SK-N-SH treated with all-trans-retinoic acid at 6 μM for 48 hours (cell line): ENCODE results near the gene PEX5L.

Experiments
- ATAC-seq: fragments of 200-7000 bp; cut with Tn5 transposase; 3 replicates; pipeline ENCODE4 v1.9.1; 2020; ENCODE audit warnings: mild to moderate bottlenecking, moderate library complexity
- BACH2 ChIP-seq: fragments of 250-450 bp; sonication (Bioruptor Pico); IDR thresholded peaks from 2 replicates; pipeline ENCODE4 v1.9.0; 2021; ENCODE audit warnings: mild to moderate bottlenecking, borderline replicate concordance
- CSDC2 ChIP-seq: fragments of 250-450 bp; sonication (Bioruptor Pico); IDR thresholded peaks from 2 replicates; pipeline ENCODE4 v1.5.0; 2020; ENCODE audit warnings: mild to moderate bottlenecking, moderate library complexity
- ESRRG ChIP-seq: fragments of 250-450 bp; sonication (Bioruptor Pico); IDR thresholded peaks from 2 replicates; pipeline ENCODE4 v1.6.1; 2021; ENCODE audit warnings: mild to moderate bottlenecking
- GLIS3 ChIP-seq: fragments of 250-450 bp; sonication (Bioruptor Pico); IDR thresholded peaks from 2 replicates; pipeline ENCODE4 v1.5.0; 2020; ENCODE audit warnings: mild to moderate bottlenecking, moderate library complexity
- OSR1 ChIP-seq: fragments of 250-450 bp; sonication (Bioruptor Pico); IDR thresholded peaks from 2 replicates; pipeline ENCODE4 v1.8.0; 2022; ENCODE audit warnings: moderate library complexity, mild to moderate bottlenecking, inconsistent platforms
- RARB ChIP-seq: fragments of 250-450 bp; sonication (Bioruptor Pico); IDR thresholded peaks from 2 replicates; pipeline ENCODE4 v1.8.0; 2021; ENCODE audit warnings: mild to moderate bottlenecking, moderate library complexity
- SNAI2 ChIP-seq: fragments of 250-450 bp; sonication (Bioruptor Pico); IDR thresholded peaks from 2 replicates; pipeline ENCODE4 v1.5.0; 2020; ENCODE audit warnings: mild to moderate bottlenecking, moderate library complexity
- TCF4 ChIP-seq: fragments of 250-450 bp; sonication (Bioruptor Pico); IDR thresholded peaks from 2 replicates; pipeline ENCODE4 v1.8.0; 2021; ENCODE audit warnings: mild to moderate bottlenecking, moderate library complexity, borderline replicate concordance
- TOX ChIP-seq: fragments of 250-450 bp; sonication (Bioruptor Pico); IDR thresholded peaks from 2 replicates; pipeline ENCODE4 v1.8.0; 2021; ENCODE audit warnings: mild to moderate bottlenecking, moderate library complexity, borderline replicate concordance
- ZC3H10 ChIP-seq: fragments of 250-450 bp; sonication (Bioruptor Pico); IDR thresholded peaks from 2 replicates; pipeline ENCODE4 v1.5.1; 2021; ENCODE audit warnings: mild to moderate bottlenecking, moderate library complexity
- ZFP30 ChIP-seq: fragments of 450-650 bp; formaldehyde crosslinking; IDR thresholded peaks from 2 replicates; pipeline ENCODE4 v1.5.0; 2022; ENCODE audit warnings: mild to moderate bottlenecking, moderate library complexity
- ZNF565 ChIP-seq: fragments of 450-650 bp; formaldehyde crosslinking; conservative IDR thresholded peaks from 2 replicates; pipeline ENCODE4 v1.5.0; 2020; ENCODE audit warnings: low read depth, mild to moderate bottlenecking, moderate library complexity
- ZNF70 ChIP-seq: fragments of 450-650 bp; formaldehyde crosslinking; IDR thresholded peaks from 2 replicates; pipeline ENCODE4 v1.5.0; 2020; ENCODE audit warnings: mild to moderate bottlenecking, moderate library complexity
- ZNF8 ChIP-seq: fragments of 450-650 bp; formaldehyde crosslinking; IDR thresholded peaks from 2 replicates; pipeline ENCODE4 v1.5.0; 2020; ENCODE audit warnings: mild to moderate bottlenecking, moderate library complexity
- TF ChIP-seq, protein P1 (sequence below): fragments of 250-450 bp; sonication (Bioruptor Pico); IDR thresholded peaks from 2 replicates; pipeline ENCODE4 v1.8.0; 2021; ENCODE audit warnings: low read depth, mild to moderate bottlenecking, moderate library complexity, borderline replicate concordance
- TF ChIP-seq, protein P2 (sequence below): fragments of 250-450 bp; sonication (Bioruptor Pico); IDR thresholded peaks from 2 replicates; pipeline ENCODE4 v1.5.1; 2020; ENCODE audit warnings: low read depth, mild to moderate bottlenecking, moderate library complexity
- TF ChIP-seq, protein P3 (sequence below): fragments of 250-450 bp; sonication (Bioruptor Pico); IDR thresholded peaks from 2 replicates; pipeline ENCODE4 v1.5.1; 2021; ENCODE audit warnings: mild to moderate bottlenecking, moderate library complexity
- TF ChIP-seq, protein P4 (sequence below): fragments of 250-450 bp; sonication (Bioruptor Pico); IDR thresholded peaks from 2 replicates; pipeline ENCODE4 v1.5.0; 2020; ENCODE audit warnings: mild to moderate bottlenecking, moderate library complexity
- TF ChIP-seq, protein P5 (sequence below): fragments of 250-450 bp; sonication (Bioruptor Pico); IDR thresholded peaks from 2 replicates; pipeline ENCODE4 v1.8.0; 2020; ENCODE audit warnings: mild to moderate bottlenecking, moderate library complexity, borderline replicate concordance

The PEX5L gene

DNA sequence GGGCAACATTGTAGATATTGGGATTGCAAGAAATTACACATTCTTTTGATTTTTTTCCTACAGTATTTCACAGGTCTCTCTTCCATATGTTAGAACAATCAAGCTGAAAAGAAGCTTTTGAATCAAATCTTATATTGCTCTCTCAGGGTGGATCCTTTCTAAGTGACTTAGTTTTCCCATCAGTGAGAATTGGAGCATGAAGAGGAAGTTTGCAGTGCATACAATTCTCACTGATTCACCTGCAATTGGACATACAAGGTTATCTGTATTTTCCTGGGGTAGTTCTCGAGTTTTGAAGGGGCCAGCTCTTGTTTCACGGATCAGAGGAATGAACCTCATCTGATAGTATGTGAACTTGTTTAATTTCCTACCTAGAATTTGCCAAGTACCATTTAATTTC is 150.8 kb downstream of the PEX5L start:
- TF ChIP-seq GLIS3 (CRISPR knock-in tag) (no peak), SNAI2 (CRISPR knock-in tag) (no peak), ZNF8 (CRISPR knock-in tag) (no peak)
- TF ChIP-seq, protein P1, sequence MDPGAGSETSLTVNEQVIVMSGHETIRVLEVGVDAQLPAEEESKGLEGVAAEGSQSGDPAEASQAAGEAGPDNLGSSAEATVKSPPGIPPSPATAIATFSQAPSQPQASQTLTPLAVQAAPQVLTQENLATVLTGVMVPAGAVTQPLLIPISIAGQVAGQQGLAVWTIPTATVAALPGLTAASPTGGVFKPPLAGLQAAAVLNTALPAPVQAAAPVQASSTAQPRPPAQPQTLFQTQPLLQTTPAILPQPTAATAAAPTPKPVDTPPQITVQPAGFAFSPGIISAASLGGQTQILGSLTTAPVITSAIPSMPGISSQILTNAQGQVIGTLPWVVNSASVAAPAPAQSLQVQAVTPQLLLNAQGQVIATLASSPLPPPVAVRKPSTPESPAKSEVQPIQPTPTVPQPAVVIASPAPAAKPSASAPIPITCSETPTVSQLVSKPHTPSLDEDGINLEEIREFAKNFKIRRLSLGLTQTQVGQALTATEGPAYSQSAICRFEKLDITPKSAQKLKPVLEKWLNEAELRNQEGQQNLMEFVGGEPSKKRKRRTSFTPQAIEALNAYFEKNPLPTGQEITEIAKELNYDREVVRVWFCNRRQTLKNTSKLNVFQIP = no peak
- TF ChIP-seq, protein P2, sequence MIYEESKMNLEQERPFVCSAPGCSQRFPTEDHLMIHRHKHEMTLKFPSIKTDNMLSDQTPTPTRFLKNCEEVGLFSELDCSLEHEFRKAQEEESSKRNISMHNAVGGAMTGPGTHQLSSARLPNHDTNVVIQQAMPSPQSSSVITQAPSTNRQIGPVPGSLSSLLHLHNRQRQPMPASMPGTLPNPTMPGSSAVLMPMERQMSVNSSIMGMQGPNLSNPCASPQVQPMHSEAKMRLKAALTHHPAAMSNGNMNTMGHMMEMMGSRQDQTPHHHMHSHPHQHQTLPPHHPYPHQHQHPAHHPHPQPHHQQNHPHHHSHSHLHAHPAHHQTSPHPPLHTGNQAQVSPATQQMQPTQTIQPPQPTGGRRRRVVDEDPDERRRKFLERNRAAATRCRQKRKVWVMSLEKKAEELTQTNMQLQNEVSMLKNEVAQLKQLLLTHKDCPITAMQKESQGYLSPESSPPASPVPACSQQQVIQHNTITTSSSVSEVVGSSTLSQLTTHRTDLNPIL (CRISPR knock-in tag) = no peak
- ATAC-seq = no peak

DNA sequence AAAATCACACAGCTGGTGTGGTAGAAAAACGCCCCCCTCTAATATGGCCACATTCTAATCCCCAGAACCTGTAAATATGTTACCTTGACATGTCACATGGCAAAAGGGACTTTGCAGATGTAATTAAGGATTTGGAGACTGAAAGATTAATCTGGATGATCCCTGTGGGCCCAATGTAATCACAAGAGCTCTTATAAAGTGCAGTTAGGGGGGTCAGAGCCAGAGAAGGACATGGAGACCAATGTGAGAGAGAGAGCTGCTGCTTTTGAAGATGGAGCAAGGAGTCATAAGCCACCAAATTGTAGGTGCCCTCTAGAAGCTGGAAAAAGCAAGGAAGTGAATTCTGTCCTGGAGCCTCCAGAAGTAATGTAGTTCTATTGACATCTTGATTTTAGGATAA is 152.6 kb downstream of the PEX5L start:
- no peak for ATAC-seq
- TF ChIP-seq CSDC2 (no peak), ZFP30 (CRISPR knock-in tag) (no peak), RARB (CRISPR knock-in tag) (no peak), OSR1 (CRISPR knock-in tag) (no peak)
- TF ChIP-seq, protein P2 (CRISPR knock-in tag) = no peak

DNA sequence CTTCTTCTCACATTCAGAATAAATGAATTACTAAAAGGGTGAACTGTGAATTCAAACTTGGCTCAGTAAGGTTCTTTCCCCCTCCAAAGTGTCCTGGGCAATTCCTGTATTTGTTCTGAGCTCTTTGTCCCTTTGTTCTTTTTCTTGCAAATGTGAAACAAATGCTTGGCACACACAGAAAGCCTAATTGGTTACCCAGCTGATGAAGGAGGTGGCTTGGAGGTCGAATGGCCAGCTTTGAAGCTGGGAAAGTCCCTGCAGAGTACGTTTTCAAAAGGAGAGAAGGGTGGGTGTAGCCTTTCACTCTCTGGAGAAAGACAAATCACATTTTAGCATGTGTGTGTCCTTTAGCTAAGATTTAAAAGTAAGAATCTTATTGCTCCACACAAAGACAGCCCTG is 154.4 kb downstream of the PEX5L start:
- TF ChIP-seq RARB (CRISPR knock-in tag) (no peak), SNAI2 (CRISPR knock-in tag) (no peak), ZNF565 (CRISPR knock-in tag) (no peak)
- TF ChIP-seq, protein P2 (CRISPR knock-in tag) = no peak
- no peak for ATAC-seq

DNA sequence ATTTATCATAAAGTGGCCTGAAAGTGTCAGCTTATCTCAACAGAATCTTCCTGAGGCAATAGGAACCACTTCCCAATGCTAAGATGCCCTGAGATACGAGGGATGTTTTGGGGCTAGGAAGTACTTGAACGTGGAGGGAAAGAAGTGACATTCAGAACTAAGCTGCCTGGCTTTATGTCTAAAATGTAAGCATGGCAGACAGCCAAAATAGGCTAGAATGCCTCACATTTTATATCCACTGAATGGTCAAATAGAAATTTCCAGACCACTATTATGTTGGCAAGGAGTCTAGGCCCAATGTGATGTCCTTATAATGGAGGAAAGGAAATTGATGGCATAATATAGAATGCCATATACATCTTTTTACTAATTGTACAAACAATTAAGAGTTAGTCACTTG is 154.9 kb downstream of the PEX5L start:
- no peak for ATAC-seq
- TF ChIP-seq, protein P3, sequence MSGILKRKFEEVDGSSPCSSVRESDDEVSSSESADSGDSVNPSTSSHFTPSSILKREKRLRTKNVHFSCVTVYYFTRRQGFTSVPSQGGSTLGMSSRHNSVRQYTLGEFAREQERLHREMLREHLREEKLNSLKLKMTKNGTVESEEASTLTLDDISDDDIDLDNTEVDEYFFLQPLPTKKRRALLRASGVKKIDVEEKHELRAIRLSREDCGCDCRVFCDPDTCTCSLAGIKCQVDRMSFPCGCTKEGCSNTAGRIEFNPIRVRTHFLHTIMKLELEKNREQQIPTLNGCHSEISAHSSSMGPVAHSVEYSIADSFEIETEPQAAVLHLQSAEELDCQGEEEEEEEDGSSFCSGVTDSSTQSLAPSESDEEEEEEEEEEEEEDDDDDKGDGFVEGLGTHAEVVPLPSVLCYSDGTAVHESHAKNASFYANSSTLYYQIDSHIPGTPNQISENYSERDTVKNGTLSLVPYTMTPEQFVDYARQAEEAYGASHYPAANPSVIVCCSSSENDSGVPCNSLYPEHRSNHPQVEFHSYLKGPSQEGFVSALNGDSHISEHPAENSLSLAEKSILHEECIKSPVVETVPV (CRISPR knock-in tag) = no peak
- TF ChIP-seq ESRRG (no peak), TCF4 (CRISPR knock-in tag) (no peak), ZC3H10 (no peak), RARB (CRISPR knock-in tag) (no peak)
- TF ChIP-seq, protein P1 = no peak
- TF ChIP-seq, all 23 proteins: peak for 0

DNA sequence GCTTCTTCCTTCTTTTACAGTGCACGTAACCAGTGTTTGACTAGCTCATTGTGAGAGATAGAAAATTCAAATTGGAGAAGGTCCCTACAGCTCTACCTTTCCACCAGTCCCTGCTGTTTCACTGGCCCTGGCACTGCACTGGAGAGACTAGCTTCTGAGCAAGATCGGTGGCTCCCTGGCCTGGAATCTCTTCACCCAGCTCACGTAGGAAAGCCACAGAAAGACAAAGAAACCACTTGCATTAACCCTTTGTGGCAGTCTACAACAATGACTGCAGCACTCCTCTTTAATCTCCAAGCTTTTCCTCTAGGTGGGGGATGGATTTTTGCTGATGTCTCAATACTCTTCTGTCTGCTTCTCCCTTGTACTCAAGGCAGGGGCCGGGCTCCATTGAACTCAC is 155.9 kb downstream of the PEX5L start:
- TF ChIP-seq CSDC2 (no peak), ZNF70 (CRISPR knock-in tag) (no peak), ZC3H10 (no peak), ESRRG (no peak), BACH2 (CRISPR knock-in tag) (no peak), TOX (CRISPR knock-in tag) (no peak)
- TF ChIP-seq, protein P4, sequence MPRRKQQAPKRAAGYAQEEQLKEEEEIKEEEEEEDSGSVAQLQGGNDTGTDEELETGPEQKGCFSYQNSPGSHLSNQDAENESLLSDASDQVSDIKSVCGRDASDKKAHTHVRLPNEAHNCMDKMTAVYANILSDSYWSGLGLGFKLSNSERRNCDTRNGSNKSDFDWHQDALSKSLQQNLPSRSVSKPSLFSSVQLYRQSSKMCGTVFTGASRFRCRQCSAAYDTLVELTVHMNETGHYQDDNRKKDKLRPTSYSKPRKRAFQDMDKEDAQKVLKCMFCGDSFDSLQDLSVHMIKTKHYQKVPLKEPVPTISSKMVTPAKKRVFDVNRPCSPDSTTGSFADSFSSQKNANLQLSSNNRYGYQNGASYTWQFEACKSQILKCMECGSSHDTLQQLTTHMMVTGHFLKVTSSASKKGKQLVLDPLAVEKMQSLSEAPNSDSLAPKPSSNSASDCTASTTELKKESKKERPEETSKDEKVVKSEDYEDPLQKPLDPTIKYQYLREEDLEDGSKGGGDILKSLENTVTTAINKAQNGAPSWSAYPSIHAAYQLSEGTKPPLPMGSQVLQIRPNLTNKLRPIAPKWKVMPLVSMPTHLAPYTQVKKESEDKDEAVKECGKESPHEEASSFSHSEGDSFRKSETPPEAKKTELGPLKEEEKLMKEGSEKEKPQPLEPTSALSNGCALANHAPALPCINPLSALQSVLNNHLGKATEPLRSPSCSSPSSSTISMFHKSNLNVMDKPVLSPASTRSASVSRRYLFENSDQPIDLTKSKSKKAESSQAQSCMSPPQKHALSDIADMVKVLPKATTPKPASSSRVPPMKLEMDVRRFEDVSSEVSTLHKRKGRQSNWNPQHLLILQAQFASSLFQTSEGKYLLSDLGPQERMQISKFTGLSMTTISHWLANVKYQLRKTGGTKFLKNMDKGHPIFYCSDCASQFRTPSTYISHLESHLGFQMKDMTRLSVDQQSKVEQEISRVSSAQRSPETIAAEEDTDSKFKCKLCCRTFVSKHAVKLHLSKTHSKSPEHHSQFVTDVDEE = no peak
- TF ChIP-seq, protein P5, sequence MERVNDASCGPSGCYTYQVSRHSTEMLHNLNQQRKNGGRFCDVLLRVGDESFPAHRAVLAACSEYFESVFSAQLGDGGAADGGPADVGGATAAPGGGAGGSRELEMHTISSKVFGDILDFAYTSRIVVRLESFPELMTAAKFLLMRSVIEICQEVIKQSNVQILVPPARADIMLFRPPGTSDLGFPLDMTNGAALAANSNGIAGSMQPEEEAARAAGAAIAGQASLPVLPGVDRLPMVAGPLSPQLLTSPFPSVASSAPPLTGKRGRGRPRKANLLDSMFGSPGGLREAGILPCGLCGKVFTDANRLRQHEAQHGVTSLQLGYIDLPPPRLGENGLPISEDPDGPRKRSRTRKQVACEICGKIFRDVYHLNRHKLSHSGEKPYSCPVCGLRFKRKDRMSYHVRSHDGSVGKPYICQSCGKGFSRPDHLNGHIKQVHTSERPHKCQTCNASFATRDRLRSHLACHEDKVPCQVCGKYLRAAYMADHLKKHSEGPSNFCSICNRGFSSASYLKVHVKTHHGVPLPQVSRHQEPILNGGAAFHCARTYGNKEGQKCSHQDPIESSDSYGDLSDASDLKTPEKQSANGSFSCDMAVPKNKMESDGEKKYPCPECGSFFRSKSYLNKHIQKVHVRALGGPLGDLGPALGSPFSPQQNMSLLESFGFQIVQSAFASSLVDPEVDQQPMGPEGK (CRISPR knock-in tag) = no peak
- ATAC-seq = no peak
